HG03460 (cell line): ENCODE data around the gene LUZP1.
"Not testable (repeated sequence)": the region's sequence is repeated elsewhere in the genome, so short reads cannot be mapped to it uniquely, and the experiment has no call there.

Experiments
- ATAC-seq: cut with Tn5 transposase; IDR thresholded peaks from one replicate; pipeline ENCODE4 v1.9.1; 2021; ENCODE audit not compliant: unreplicated experiment

LUZP1 gene

DNA sequence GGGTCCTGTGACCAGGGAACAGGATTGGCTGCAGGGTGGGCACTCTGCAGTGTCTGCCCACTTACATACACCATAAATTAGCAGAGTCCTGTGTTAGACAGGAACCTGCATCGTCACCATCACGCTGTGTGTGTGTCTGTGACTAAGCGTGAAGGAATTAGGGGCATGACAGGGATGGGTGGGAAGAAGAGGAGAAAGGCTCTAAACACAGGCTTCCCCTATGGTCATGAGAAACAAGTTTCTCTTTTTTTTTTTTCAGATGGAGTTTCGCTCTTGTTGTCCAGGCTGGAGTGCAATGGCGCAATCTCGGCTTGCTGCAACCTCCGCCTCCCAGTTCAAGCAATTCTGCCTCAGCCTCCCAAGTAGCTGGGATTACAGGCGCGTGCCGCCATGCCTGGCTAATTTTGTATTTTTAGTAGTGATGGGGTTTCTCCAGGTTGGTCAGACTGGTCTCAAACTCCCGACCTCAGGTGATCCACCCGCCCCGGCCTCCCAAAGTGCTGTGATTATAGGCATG is 20.3 kb upstream of the LUZP1 start:
- not testable (repeated sequence) for ATAC-seq

DNA sequence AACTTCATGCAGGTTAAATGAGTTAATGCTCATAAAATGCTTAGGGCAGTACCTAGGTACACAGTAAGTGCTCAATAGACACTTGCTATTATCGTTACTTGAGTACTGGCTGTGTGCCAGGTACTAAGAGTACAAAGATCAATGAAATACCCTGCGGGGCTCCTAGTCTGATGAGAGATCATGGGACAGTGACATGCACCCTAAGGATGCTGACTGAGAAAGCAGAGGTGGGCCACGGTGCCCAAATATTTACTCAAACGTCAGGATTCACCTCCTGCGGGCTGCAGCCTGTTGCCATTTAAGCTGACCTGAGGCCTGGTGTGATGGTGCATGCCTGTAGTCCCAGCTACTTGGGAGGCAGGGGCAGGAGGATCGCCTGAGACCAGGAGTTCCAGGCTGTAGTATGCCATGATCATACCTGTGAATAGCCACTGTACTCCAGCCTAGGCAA is 19.8 kb upstream of the LUZP1 start:
- ATAC-seq, result no peak

DNA sequence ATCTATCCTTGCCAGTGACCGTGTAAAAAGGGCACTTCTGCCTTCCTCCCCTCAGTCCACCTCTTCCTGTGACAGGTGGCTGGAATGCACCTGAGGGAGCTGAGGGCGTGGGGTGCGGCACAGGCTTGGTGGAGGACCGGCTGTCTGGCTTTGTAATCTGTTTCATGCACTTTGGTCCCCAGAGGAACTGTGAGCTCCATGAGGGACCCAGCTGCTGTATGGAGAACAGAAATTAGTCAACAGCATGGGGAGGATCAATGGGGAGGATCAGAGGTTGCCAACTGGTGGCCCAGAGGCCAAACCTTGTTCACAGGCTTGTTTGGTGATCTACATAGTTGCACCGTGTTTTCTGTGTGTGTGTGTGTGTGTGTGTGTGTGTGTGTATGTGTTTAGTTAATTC is 19.0 kb upstream of the LUZP1 start:
- no peak for ATAC-seq

DNA sequence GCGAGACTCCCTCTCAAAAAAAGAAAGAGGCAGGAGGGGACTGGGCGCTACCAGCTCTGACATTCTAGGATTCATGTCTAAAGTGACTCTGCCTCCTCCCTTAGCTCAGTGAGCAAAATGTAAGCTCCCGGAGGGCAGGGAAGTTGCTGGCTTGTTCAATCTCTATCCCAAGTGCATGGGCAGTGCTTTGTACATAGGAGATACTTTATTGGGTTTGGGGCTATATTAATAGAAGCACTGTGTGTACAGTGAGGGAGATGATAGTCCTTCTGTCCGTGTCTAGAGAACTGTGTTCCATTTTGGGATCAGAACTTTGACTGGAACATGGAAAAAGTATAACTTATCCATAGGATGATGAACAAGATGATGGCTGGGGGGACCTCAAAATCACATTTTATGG is 16.7 kb upstream of the LUZP1 start:
- no peak for ATAC-seq

DNA sequence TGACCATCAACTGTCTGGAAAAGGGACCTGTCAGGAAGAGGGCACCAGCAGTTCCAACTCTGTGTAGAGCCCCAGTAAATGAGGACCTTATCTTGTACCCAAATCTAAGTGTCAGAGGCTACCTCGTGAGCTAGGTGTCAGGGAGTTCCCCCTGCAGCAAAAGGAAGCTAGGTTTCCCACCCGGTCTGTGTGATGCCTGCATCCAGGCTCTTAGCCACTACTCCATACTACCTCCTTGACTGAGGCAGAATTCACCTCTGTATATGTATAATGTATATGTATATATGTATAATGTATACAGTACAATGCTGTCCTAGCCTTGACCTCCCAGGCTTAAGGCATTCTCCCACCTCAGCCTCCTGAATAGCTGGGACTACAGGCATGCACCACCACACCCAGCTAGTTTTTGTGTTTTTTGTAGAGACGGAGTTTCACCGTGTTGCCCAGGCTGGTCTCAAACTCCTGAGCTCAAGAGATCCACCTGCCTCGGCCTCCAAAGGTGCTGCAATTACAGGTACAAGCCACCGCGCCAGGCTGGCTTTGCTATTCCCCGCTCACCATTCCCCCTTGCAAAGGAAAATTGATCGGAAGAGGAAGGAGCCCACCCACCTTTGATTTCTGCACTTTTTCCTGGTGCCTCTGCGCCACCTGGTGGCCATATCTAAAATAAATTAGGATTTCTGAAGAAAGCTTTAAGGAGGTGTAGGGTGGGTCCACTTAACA is 15.7 kb upstream of the LUZP1 start:
- no peak for ATAC-seq

DNA sequence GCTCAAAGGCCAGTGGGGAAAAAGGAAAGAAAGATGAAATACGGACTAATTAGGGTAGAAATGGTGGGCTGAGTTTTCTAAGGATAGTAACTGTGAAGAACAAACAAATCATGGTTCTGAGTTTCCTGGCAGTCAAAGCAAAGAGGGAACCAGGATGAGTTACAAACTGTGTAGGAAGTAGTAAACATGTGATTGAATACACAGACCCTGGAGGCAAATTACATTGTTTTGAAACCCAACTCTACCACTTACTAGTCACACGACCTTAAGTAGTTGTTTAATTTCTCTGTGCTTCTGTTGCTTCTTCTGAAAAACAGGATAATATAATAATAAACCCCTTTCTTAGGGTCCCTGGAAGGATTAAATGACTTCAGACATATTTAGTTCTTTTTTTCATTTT is 11.2 kb upstream of the LUZP1 start:
- ATAC-seq, result no peak

DNA sequence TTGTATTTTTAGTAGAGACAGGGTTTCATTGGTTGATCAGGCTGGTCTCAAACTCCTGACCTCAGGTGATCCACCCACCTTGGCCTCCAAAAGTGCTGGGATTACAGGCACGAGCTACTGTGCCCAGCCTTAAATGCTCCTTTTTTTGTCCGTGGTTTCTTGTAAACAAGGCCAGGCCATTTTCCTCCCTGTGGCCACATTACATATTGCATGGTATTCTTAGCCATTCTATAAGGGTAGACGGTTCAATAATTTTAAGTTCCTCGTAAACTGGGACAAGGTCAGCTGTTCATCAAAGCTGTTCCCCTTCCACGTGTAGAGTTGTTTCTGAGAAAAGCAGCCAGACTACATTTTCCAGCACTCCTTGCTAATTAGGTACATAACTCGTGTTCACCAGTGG is 10.3 kb upstream of the LUZP1 start:
- no peak for ATAC-seq

DNA sequence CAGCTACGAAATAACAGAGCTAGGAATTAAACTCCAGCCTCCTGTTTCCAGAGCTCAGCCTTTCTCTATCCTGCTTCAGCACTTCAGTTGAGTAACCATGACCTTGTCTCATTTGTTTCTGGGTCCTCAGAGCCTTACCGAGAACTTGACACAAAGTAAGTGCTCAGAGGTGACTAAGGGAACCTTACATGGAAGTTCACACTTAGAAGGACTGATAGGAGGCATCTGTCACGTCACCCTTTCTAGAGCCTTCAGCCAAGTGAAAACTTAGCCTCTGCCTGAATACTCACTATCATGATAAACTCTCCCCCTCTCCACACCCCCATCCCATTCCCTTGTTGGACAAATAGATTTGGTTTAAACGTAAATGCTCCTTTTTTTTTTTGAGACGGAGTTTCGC is 9.8 kb upstream of the LUZP1 start:
- no peak for ATAC-seq

DNA sequence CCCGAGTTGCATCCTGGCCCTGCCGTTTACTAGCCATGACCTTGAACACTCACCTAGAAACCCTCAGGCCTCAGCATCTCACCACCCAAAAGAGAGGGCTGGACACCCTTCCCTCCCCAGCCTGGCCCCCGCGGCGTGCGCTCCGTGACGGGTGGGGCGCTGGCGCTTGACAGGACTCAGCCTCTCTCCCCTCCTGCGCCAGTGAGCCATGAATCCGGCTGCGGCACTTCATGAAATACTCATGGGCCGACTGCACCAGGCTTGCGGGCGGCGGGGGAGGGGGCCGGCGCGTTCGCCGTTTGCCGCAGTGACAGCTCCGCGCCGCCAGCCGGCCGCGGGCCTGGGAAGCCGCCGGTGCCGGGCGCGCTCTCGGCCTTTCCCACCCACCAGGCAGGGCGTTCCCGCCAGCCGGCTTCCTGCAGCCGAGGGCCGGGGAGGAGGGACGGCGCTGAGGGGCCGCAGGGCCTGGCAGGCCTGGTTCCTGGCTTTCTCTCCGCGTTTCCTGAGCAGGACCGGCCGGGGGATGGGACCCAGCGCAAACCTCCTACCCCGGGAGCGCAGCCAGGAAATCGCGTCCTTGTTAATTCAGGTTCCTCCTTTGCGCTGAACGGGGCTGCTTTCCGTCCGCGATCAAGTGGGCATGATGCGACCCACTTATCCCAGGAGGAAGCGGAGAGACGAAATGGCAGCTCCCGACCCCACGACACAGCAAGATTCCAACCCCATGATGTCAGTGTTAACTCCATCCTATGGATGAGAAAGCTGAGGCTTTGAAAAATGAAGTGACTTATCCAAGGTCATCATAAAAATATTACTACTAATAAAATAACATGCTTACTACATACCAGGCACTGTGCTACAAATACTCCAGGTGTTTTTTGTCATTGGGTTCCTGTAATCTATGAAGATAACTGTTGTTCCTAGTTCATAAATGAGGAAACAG is 9.1 kb upstream of the LUZP1 start:
- ATAC-seq, result peak; percentile 84

DNA sequence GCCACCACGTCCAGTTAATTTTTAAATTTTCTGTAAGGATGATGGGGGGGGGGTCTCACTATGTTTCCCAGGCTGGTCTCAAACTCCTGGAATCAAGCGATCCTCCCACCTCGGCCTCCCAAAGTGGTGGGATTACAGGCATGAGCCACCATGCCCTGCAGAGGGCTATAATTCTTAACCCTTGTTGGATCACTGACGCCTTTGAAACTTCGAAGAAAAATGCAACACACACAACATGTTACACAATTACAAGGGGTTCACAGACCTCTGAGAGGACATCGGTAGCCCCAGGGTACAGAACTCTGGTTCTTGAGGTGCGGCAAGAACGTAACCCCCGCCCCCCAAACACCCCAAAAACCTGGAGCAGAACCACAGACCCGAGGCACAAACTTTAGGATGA is 8.4 kb upstream of the LUZP1 start:
- ATAC-seq, result no peak

DNA sequence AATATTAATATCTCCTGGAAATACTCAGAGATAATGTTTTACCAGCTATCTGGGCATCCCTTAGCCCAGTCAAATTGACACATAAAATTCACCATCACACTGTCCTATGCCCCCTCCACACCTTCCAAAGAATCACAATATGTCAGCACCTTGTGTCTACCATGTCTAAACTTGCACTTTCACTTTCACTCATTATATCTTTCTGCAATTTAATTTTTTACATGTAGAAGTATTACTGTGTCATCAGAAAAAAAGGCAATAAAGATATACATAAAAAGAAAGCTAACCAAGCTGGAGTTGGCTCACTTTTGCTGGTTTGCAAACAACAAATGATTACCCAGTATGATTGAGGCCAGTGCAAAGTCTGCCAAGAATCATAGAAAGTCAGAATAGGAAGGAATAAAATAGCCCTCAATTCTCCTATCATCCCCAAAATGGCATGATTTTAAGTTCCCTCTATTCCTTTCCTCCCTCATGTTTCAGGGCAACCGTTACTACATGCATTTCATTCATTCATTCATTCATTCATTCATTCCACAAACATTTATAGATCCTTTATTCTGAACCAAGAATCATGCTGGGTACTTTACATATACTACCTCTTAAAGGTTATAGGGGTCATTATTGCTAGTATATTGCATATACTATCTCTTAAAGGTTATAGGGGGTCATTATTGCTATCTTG is 5.9 kb upstream of the LUZP1 start:
- ATAC-seq, result no peak

DNA sequence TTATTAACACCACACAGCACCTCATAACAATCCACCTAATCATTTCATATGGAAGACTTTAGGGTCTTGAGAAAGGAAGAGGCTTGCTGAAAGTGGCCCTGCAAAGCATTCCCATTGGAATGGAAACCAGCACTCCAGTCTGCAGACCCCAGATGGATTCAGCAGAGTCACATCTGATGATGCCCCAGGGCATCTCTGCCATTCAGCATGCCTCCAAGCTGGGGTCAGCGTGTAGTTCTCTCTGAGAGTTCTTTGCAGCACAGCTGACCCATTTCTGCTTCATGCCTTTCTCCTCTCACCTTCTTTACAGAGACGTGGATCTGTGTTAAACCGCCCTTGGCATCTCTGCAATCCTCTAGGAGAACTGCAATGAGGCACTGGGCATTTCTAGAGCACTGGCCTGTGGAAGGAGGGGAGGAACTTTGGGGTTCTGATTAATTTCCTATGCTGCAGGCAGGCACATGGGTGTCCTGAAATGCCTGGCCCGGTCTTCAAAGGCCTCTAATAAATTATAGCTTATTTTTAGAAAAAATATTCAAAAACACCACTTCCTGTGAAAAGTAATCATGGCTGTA is 2.6 kb upstream of the LUZP1 start:
- ATAC-seq, result no peak

DNA sequence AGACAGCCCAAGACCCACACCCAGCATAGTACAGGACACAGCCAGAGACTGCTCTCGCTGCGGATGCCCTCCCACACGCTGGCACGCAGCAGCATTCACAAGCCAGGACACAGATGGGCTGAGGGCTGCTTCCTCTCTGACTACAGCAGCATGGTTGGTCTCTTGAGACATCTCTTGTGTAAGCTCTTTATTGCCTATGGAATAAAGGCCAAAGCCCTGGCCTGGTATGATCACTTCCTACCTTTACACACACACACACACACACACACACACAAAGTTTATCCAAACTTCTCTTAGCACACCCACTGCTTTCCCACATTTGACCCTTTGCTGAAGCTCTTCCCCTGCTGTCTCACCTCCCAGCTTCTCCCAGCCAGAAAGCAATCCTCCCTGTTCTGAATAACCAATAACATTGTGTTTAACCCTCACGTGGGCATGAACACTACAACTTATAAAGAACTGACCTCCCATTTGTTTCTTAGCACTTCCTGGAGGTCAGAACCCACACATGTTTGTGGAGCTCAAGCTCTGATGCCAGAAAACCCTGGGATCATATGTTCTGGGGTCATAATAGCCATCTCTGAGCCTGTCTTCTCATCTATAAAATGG is 1.2 kb upstream of the LUZP1 start:
- ATAC-seq, result no peak

DNA sequence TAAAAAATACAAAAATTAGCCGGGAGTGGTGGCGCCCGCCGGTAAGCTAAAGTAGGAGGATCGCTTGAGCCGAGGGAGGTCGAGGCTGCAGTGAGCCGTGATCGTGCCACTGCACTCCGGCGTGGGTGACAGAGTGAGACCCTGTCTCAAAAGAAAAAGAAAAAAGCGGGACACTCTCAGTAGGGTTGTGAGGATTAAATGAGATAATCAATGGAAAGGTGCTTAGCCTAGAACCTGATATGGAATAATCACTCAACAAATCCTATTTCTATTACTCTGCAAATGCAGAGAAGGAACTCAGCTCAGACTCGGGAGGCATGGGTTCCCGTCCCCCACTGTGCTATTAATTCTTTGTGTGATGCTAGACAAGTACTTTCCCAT is 529 bp upstream of the LUZP1 start:
- no peak for ATAC-seq

DNA sequence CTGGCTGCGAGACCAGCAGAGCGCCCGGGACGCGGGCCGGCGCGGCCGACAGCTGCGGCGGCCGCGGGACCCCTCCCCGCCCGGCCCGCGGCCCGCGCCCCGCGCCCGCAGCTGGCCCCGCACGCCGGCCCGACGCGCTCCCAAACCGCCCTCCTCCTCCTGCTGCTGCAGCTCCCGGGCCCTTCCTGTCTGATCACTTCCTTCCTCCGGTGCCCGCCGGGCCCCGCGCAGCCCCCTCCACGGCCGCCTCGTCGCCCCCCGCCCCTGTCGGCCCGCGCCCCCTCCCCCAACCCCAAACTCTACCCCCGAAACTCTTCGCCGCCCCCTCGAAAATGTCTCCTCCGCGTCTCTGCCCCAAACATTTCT is 594 bp downstream of the LUZP1 start:
- ATAC-seq, result no peak

DNA sequence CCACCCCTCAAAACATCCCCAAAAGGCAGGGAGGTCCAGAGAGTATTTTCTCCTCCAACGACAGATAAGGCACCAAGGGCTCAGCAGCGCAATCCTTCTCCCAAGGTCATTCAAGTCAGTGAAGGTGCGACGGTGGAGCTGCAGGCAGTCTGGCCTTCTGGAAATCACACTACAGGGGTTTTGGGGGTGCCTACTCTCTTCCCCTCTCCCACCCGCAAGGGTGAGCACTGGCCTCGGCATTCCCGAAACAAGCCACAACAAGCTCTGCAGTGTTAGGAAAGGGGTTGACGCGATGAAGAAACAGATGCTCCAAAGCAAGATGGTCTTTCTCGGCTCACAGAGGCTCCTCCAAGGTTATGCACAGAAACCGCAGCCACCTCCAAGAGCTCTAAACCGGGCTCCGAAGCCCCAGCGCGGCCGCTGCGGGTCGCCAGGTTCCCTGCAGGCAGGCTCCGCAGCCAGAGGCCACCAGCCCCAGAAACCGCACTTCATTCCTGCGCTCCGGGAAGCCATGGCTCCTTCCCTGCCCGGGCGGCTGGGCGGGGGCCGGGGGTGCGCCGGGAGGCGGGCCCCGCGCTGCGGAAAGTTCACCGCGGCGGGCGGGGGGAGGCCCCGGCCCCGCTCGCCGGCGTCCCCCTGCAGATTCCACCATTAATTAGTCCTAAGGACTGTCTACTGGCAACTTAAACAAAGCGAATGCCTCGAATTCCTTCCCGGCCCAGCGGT is 1.1 kb downstream of the LUZP1 start:
- ATAC-seq, result no peak

DNA sequence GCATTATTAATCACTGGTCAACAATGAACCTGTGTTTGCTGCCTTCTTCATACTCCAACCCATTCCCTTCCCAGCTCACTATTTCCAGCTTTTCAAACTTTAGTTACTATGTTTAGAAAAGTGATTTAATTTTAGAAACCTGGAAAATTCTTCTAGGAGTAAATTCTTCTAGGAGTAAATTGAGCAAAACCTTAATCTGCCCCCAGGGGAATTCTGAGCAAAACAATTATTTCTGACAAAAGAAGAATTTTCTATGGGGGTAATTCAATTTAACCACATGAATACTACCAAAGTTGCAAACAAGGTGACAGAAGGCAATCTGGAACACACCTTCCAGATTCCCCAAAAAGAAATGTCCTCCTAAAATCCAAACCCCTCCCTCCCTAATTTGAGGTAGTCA is 1.8 kb downstream of the LUZP1 start:
- ATAC-seq, result no peak

DNA sequence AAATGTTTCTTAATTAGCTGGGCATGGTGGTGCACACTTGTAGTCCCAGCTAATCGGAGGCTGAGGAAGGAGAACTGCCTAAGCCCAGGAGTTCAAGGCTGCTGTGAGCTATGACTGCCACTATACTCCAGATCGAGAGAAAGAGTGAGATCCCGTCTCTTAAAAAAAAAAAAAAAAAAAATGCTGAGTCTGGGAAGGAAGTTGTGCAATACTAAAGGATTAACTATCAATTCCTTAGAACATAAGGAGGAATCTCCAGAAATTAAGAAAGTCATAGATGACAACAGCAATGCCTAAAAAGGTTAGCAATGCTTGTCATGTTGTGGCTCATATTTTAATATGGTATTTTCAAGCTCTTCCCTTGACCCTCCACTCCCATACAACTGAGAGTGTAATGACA is 5.3 kb downstream of the LUZP1 start:
- ATAC-seq, result no peak

DNA sequence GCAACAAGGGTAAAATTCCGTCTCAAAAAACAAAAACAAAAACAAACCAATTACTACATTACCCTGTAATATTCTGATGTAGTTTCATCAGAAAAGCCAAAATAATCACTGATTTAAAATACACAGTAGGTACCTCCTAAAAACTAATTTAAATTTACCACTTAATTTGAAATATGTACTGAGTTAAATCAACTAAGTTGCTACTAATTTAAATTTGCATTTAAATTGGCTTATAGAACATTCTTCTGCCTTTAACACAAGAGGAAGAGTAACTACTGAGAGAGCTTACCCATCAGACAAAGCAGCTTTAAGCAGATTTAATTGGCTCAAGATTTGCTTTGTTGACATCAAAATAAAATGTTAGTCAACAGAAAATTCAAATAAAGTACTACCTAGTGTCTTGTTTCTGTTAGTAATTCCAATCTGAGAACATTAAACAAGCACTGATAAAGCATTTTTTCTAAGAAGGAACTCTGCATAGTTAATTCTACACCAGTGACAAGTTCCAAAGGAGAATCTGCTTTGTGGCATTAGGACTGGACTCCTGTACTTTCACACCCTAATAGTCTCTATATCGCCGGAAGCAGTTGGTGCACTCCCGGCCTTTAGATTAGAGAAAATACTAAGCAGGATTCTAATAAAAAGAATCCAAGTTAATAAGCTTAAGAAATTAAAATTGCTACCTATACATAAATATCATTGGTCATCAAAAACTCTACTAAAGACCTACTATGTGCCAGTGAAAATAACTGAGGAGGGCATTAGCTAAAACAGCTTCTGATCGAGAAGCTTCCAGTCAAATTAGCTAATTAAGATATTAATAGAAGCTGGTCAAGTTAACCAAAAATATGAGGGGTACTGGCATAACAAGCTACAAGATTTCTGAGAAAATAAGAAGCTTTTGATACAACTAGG is 8.4 kb downstream of the LUZP1 start:
- ATAC-seq, result no peak
